H1 (cell line): Measurements from ENCODE around the gene MORN4. TPM values are rescaled to one million over a fixed set of nuclear protein-coding genes. Genes with fewer than 3 reads are reported as not detected.

Source experiments
- CHD1 ChIP-seq: IDR thresholded peaks from 2 replicates; pipeline ENCODE4 v1.6.1; 2012; ENCODE audit warnings: low read depth, low read length, improper control_type of control experiment
- EGR1 ChIP-seq: IDR thresholded peaks from 2 replicates; pipeline ENCODE4 v1.6.1; 2011; ENCODE audit warnings: low read depth, low read length, borderline replicate concordance
- GABPA ChIP-seq: IDR thresholded peaks from 2 replicates; pipeline ENCODE4 v1.6.1; 2011; ENCODE audit warnings: mild to moderate bottlenecking, low read length, moderate library complexity, borderline replicate concordance; ENCODE audit not compliant: insufficient read depth
- GTF2F1 ChIP-seq: IDR thresholded peaks from 2 replicates; pipeline ENCODE4 v1.6.1; 2012; ENCODE audit warnings: low read depth, low read length, improper control_type of control experiment, borderline replicate concordance
- KDM4A ChIP-seq: IDR thresholded peaks from one replicate; pipeline ENCODE4 v1.7.1; 2012; ENCODE audit warnings: low read depth, mild to moderate bottlenecking, moderate library complexity, low read length, inconsistent platforms; ENCODE audit not compliant: severe bottlenecking
- POLR2AphosphoS5 ChIP-seq: IDR thresholded peaks from 2 replicates; pipeline ENCODE4 v1.6.1; 2011; ENCODE audit warnings: low read depth, low read length
- RNF2 ChIP-seq: fragments of 200-900, 300-1000 bp; sonication (generic); IDR thresholded peaks from 2 replicates; pipeline ENCODE4 v1.7.1; 2016; ENCODE audit warnings: borderline replicate concordance, low read depth, mild to moderate bottlenecking, antibody characterized with exemption, low read length; ENCODE audit not compliant: poor library complexity, severe bottlenecking; ENCODE audit errors: missing control alignments
- RXRA ChIP-seq: IDR thresholded peaks from 2 replicates; pipeline ENCODE4 v1.6.1; 2011; ENCODE audit warnings: low read depth, mild to moderate bottlenecking, low read length, moderate library complexity; ENCODE audit not compliant: insufficient read depth
- SAP30 ChIP-seq: fragments of 300-600 bp; sonication (generic); IDR thresholded peaks from 2 replicates; pipeline ENCODE4 v1.7.1; 2012; ENCODE audit warnings: low read length, moderate library complexity, mild to moderate bottlenecking, inconsistent platforms; ENCODE audit not compliant: insufficient read depth, insufficient replicate concordance
- SP1 ChIP-seq: IDR thresholded peaks from 2 replicates; pipeline ENCODE4 v1.6.1; 2011; ENCODE audit warnings: low read depth, low read length
- polyA plus RNA-seq, 7 experiments: library from polyadenylated mRNA; depleted of rRNA in 3 of 7; stranded (reverse) in 5 of 7; unstranded in 2 of 7; fragments of >200 nt in 5 of 7; fragments of 200-250 nt in 2 of 7; gene quantifications; 1 replicate in 5 of 7; 2 replicates in 1 of 7; 4 replicates in 1 of 7; pipeline versions ENCODE4 v1.2.1 to v1.2.3, GENCODE V29; 2011 to 2013; ENCODE audit warnings: missing spikeins in 2 of 7, mixed read lengths in 2 of 7
- total RNA-seq: library from RNA; stranded (reverse); fragmentation: NEBNext Ultra II Directional; extraction: Animal tissue kit (Norgen Biotek cat#: 25700); gene quantifications from 2 replicates; pipeline ENCODE4 v1.2.1, GENCODE V29; 2021

MORN4 gene
- total and polyA plus RNA-seq, 2 of the 8 experiments (the other 6 are each of a cell fraction or from before 2014, with no cell fraction given) = 13.6 to 22.0 TPM

GRCh38 chr10:97598407-97599271, 34.7 kb downstream of the MORN4 start (continued):
- TF ChIP-seq KDM4A (no peak), GTF2F1 (no peak), POLR2AphosphoS5 (no peak), RXRA (no peak), GABPA (no peak), CHD1 (no peak), EGR1 (no peak), SP1 (no peak), RNF2 (no peak), SAP30 (no peak)
- TF ChIP-seq, all 59 proteins: peak for 0
